ENCODE data around the gene KCNK16.

KCNK16 gene

GRCh38 chr6:39276379-39276995, 46.0 kb downstream of the KCNK16 start:
- DNase-seq (ENCODE audit: low read depth), result no peak

- no peak for DNase-seq (ENCODE audit: low read depth)
Observed at GRCh38 chr6:39274903-39275302, 47.6 kb downstream of the KCNK16 start.

GRCh38 chr6:39274471-39274870, 48.0 kb downstream of the KCNK16 start:
- DNase-seq (ENCODE audit: low read depth), result no peak

- no peak for DNase-seq (ENCODE audit: low read depth)
Observed at GRCh38 chr6:39273406-39273821, 49.1 kb downstream of the KCNK16 start.

- no peak for DNase-seq (ENCODE audit: low read depth)
Observed at GRCh38 chr6:39269961-39270360, 52.5 kb downstream of the KCNK16 start.

GRCh38 chr6:39268721-39269120, 53.8 kb downstream of the KCNK16 start:
- DNase-seq (ENCODE audit: low read depth), result no peak

- no peak for DNase-seq (ENCODE audit: low read depth)
Observed at GRCh38 chr6:39268171-39268570, 54.3 kb downstream of the KCNK16 start.

- DNase-seq (ENCODE audit: low read depth), result no peak
Observed at GRCh38 chr6:39266782-39267355, 55.6 kb downstream of the KCNK16 start.

GRCh38 chr6:39266375-39266774, 56.1 kb downstream of the KCNK16 start:
- DNase-seq (ENCODE audit: low read depth), result no peak

All from activated T-helper 9 cell treated with anti-CD3 and anti-CD28 coated beads, Interleukin-2, amount 50 U/mL, for 16 hours (primary cell).